A549 (cell line): Measurements from ENCODE around the gene MMP26. TPM values are rescaled to one million over a fixed set of nuclear protein-coding genes. Genes with fewer than 3 reads are reported as not detected.

ENCODE experiments used
- ATAC-seq, 2 experiments: fragments of 200-7000 bp in 1 of 2; fragments of >200 bp in 1 of 2; cut with Nextera tagmentation in 1 of 2; cut with Tn5 transposase in 1 of 2; 3 replicates each; pipeline versions ENCODE4 v1.8.0 to v1.9.1; 2018 to 2020; ENCODE audit warnings: mild to moderate bottlenecking in 1 of 2, moderate library complexity in 1 of 2
- CTCF ChIA-PET: fragments of 300-600 bp; sonication (Branson Sonifier 250); formaldehyde crosslinking; extraction: SDS; loops from one replicate; lab custom pipeline; 2021; ENCODE audit warnings: antibody characterized with exemption, inconsistent platforms; lab: Yijun Ruan, JAX
- POLR2A ChIA-PET: fragments of 350-600 bp; formaldehyde crosslinking; extraction: SDS; loops from one replicate; lab custom pipeline; 2021; ENCODE audit warnings: antibody characterized with exemption, inconsistent platforms; lab: Yijun Ruan, JAX
- DNase-seq, 2 experiments: peaks; one replicate each; pipeline versions ENCODE4 v3.0.0 to v3.0.0-alpha.2; 2011 to 2016; ENCODE audit warnings: low read depth in 1 of 2, low spot score in 1 of 2
- FAIRE-seq: peaks from 2 replicates; lab custom pipeline; 2011; peaks lifted over from hg19 to GRCh38; lab: Jason Lieb, UNC
- H3K27ac ChIP-seq, 2 experiments: fragments of >200 bp; sonication (Bioruptor Twin); formaldehyde crosslinking; 3 replicates each; pipeline ENCODE4 v1.5.1; 2016 to 2017
- H3K4me1 ChIP-seq: fragments of >200 bp; sonication (Bioruptor Twin); formaldehyde crosslinking; 3 replicates; pipeline ENCODE4 v1.6.1; 2016
- H3K4me2 ChIP-seq: fragments of >200 bp; sonication (Bioruptor Twin); formaldehyde crosslinking; 3 replicates; pipeline ENCODE4 v1.6.1; 2016
- H3K4me3 ChIP-seq: fragments of >200 bp; sonication (Bioruptor Twin); formaldehyde crosslinking; 3 replicates; pipeline ENCODE4 v1.5.1; 2016
- H3K9me3 ChIP-seq: fragments of >200 bp; sonication (Bioruptor Twin); formaldehyde crosslinking; 3 replicates; pipeline ENCODE4 v1.6.1; 2016
- BHLHE40 ChIP-seq: IDR thresholded peaks from 2 replicates; pipeline ENCODE4 v1.6.1; 2012; ENCODE audit warnings: low read depth, low read length, inconsistent platforms
- FOSB ChIP-seq: fragments of 250-450 bp; sonication (Bioruptor Pico); IDR thresholded peaks from 2 replicates; pipeline ENCODE4 v1.5.0; 2020; ENCODE audit warnings: mild to moderate bottlenecking, moderate library complexity
- FOXS1 ChIP-seq: fragments of 250-450 bp; sonication (Bioruptor Pico); IDR thresholded peaks from 2 replicates; pipeline ENCODE4 v1.5.0; 2020; ENCODE audit warnings: mild to moderate bottlenecking, moderate library complexity
- HOXB13 ChIP-seq: fragments of 250-450 bp; sonication (Bioruptor Pico); IDR thresholded peaks from 2 replicates; pipeline ENCODE4 v1.5.0; 2020; ENCODE audit warnings: low read depth, mild to moderate bottlenecking, moderate library complexity
- JUNB ChIP-seq: fragments of >200 bp; sonication (Bioruptor Twin); formaldehyde crosslinking; IDR thresholded peaks from 2 replicates; pipeline ENCODE4 v1.6.1; 2016
- NR3C1 ChIP-seq: fragments of >200 bp; sonication (Bioruptor Twin); formaldehyde crosslinking; IDR thresholded peaks from 3 replicates; pipeline ENCODE4 v1.6.1; 2017
- POLR2A ChIP-seq: IDR thresholded peaks from 2 replicates; pipeline ENCODE4 v1.6.1; 2012; ENCODE audit warnings: mild to moderate bottlenecking, low read length
- RAD21 ChIP-seq, 2 experiments: fragments of >200 bp in 1 of 2; sonication (Bioruptor Twin) in 1 of 2; formaldehyde crosslinking in 1 of 2; IDR thresholded peaks in 1 of 2; conservative IDR thresholded peaks in 1 of 2; 2 replicates in 1 of 2; 3 replicates in 1 of 2; pipeline ENCODE4 v1.6.1; 2012 to 2018; ENCODE audit warnings: inconsistent platforms in 1 of 2
- RARB ChIP-seq: fragments of 250-450 bp; sonication (Bioruptor Pico); IDR thresholded peaks from 2 replicates; pipeline ENCODE4 v1.8.0; 2021; ENCODE audit warnings: mild to moderate bottlenecking, moderate library complexity
- WGBS: methylation state at CpG from one replicate; pipeline ENCODE4 v1.1.6; 2017; ENCODE audit errors: missing lambda C conversion rate; 5-methylcytosine and 5-hydroxymethylcytosine counted together
- polyA plus RNA-seq, 4 experiments: library from polyadenylated mRNA; depleted of rRNA in 3 of 4; stranded (reverse); fragments of >200 nt; fragmentation: RNase III in 1 of 4; extraction: RNeasy Plus Mini Kit Qiagen cat#74134 plus additional on column Dnase treatment in 1 of 4; gene quantifications; 2 replicates in 3 of 4; 3 replicates in 1 of 4; pipeline ENCODE4 v1.2.3, GENCODE V29; 2011 to 2017
- TF ChIP-seq, protein P1 (sequence below): fragments of 250-450 bp; sonication (Bioruptor Pico); IDR thresholded peaks from 2 replicates; pipeline ENCODE4 v1.5.0; 2021; ENCODE audit warnings: mild to moderate bottlenecking, moderate library complexity, borderline replicate concordance
- TF ChIP-seq, protein P2 (sequence below): fragments of 450-650 bp; IDR thresholded peaks from 2 replicates; pipeline ENCODE4 v1.6.1; 2014; ENCODE audit warnings: antibody characterized with exemption

Gene MMP26
- polyA plus RNA-seq, 2 of the 4 experiments (the other 2 are of a cell fraction) = not detected

DNA sequence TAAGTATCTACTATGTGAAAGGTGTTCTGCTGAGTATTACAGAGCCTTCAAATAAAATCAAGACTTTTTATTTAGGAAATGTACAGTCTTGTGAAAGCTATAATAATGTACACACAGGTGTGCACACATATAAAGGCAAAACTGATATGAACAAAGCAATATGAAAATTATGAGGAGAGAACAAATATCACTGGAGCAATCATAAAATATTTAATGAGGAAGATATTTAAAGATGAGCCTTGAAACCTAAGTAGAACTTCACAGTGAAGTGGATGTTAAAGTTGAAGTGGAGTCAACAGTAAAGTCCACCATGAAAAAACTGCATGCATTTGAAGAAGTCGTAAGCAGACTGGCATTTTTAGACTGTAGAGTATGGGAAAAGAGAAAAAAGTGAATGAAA lies 46.6 kb downstream of the MMP26 start:
- Histone ChIP-seq H3K9me3 (no peaks in the 10 kb centered on the region), H3K4me1 (no peaks in the 10 kb centered on the region), H3K4me3 (no peak overlapping the region), H3K4me2 (no peak overlapping the region), H3K27ac (no peak overlapping the region)
- FAIRE-seq (no peak), ATAC-seq (no peak), DNase-seq (no peak)
- 0% methylated on average over 1 of the region's 1 CpG for WGBS
- CTCF ChIA-PET = interaction anchor here (1.0 kb wide), 1 partner anchor 115 kb away, joined by 3 read pairs; no protein-coding TSS in a partner anchor
- POLR2A ChIA-PET = no interaction called here
- TF ChIP-seq FOSB = no peak
- no peak for TF ChIP-seq POLR2A
- no peak for TF ChIP-seq HOXB13 (CRISPR knock-in tag)
- TF ChIP-seq, protein P1, sequence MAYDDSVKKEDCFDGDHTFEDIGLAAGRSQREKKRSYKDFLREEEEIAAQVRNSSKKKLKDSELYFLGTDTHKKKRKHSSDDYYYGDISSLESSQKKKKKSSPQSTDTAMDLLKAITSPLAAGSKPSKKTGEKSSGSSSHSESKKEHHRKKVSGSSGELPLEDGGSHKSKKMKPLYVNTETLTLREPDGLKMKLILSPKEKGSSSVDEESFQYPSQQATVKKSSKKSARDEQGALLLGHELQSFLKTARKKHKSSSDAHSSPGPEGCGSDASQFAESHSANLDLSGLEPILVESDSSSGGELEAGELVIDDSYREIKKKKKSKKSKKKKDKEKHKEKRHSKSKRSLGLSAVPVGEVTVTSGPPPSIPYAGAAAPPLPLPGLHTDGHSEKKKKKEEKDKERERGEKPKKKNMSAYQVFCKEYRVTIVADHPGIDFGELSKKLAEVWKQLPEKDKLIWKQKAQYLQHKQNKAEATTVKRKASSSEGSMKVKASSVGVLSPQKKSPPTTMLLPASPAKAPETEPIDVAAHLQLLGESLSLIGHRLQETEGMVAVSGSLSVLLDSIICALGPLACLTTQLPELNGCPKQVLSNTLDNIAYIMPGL = no peak
- no peak for TF ChIP-seq RARB (CRISPR knock-in tag)
- TF ChIP-seq NR3C1 = no peak
- no peak for TF ChIP-seq JUNB
- no peak for TF ChIP-seq BHLHE40
- TF ChIP-seq RAD21 (conservative IDR thresholded peaks at IDR 0.05 in 1 of 2, IDR thresholded peaks at IDR 0.05 in 1 of 2) = no peak
- TF ChIP-seq FOXS1 (CRISPR knock-in tag) = no peak
- TF ChIP-seq, protein P2, sequence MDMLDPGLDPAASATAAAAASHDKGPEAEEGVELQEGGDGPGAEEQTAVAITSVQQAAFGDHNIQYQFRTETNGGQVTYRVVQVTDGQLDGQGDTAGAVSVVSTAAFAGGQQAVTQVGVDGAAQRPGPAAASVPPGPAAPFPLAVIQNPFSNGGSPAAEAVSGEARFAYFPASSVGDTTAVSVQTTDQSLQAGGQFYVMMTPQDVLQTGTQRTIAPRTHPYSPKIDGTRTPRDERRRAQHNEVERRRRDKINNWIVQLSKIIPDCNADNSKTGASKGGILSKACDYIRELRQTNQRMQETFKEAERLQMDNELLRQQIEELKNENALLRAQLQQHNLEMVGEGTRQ = no peak

Other genes starting within 250 kb of the MMP26 start
- gene OR52K1, start 222.1 kb upstream of the MMP26 start, polyA plus RNA-seq (2011; rRNA removed) = not detected in 2 replicates
- not detected in 3 replicates for gene OR52K1, start 222.1 kb upstream of the MMP26 start, polyA plus RNA-seq (2017; fragmentation: RNase III; extraction: RNeasy Plus Mini Kit Qiagen cat#74134 plus additional on column Dnase treatment)
- gene OR52M1, start 159.6 kb upstream of the MMP26 start, polyA plus RNA-seq (2011; rRNA removed) = not detected in 2 replicates
- not detected in 3 replicates for gene OR52M1, start 159.6 kb upstream of the MMP26 start, polyA plus RNA-seq (2017; fragmentation: RNase III; extraction: RNeasy Plus Mini Kit Qiagen cat#74134 plus additional on column Dnase treatment)
- not detected in 2 replicates for gene OR52I2, start 123.0 kb upstream of the MMP26 start, polyA plus RNA-seq (2011; rRNA removed)
- not detected in 3 replicates for gene OR52I2, start 123.0 kb upstream of the MMP26 start, polyA plus RNA-seq (2017; fragmentation: RNase III; extraction: RNeasy Plus Mini Kit Qiagen cat#74134 plus additional on column Dnase treatment)
- gene OR52I1, start 110.7 kb upstream of the MMP26 start, polyA plus RNA-seq (2011; rRNA removed) = not detected in 2 replicates
- gene OR52I1, start 110.7 kb upstream of the MMP26 start, polyA plus RNA-seq (2017; fragmentation: RNase III; extraction: RNeasy Plus Mini Kit Qiagen cat#74134 plus additional on column Dnase treatment) = not detected in 3 replicates
- 9.6 and 11.6 TPM in 2 replicates for gene TRIM68, start 96.6 kb upstream of the MMP26 start, polyA plus RNA-seq (2011; rRNA removed)
- 9.6 to 10.8 TPM (median 9.7 TPM) in 3 replicates for gene TRIM68, start 96.6 kb upstream of the MMP26 start, polyA plus RNA-seq (2017; fragmentation: RNase III; extraction: RNeasy Plus Mini Kit Qiagen cat#74134 plus additional on column Dnase treatment)
- not detected in 2 replicates for gene OR51D1, start 67.3 kb upstream of the MMP26 start, polyA plus RNA-seq (2011; rRNA removed)
- gene OR51D1, start 67.3 kb upstream of the MMP26 start, polyA plus RNA-seq (2017; fragmentation: RNase III; extraction: RNeasy Plus Mini Kit Qiagen cat#74134 plus additional on column Dnase treatment) = not detected in 3 replicates
- gene OR51E1, start 60.8 kb upstream of the MMP26 start, polyA plus RNA-seq (2011; rRNA removed) = 0.03 TPM in 1 of 2 replicates, not detected in the other
- not detected in 3 replicates for gene OR51E1, start 60.8 kb upstream of the MMP26 start, polyA plus RNA-seq (2017; fragmentation: RNase III; extraction: RNeasy Plus Mini Kit Qiagen cat#74134 plus additional on column Dnase treatment)
- gene OR51E2, start 6.9 kb upstream of the MMP26 start, polyA plus RNA-seq (2011; rRNA removed) = 0.07 TPM in 1 of 2 replicates, not detected in the other
- not detected in 3 replicates for gene OR51E2, start 6.9 kb upstream of the MMP26 start, polyA plus RNA-seq (2017; fragmentation: RNase III; extraction: RNeasy Plus Mini Kit Qiagen cat#74134 plus additional on column Dnase treatment)
- gene OR51F1, start 65.2 kb downstream of the MMP26 start, polyA plus RNA-seq (2011; rRNA removed) = not detected in 2 replicates
- gene OR51F1, start 65.2 kb downstream of the MMP26 start, polyA plus RNA-seq (2017; fragmentation: RNase III; extraction: RNeasy Plus Mini Kit Qiagen cat#74134 plus additional on column Dnase treatment) = not detected in 3 replicates
- gene OR52R1, start 99.6 kb downstream of the MMP26 start, polyA plus RNA-seq (2011; rRNA removed) = not detected in 2 replicates
- not detected in 3 replicates for gene OR52R1, start 99.6 kb downstream of the MMP26 start, polyA plus RNA-seq (2017; fragmentation: RNase III; extraction: RNeasy Plus Mini Kit Qiagen cat#74134 plus additional on column Dnase treatment)
- gene OR51F2, start 116.5 kb downstream of the MMP26 start, polyA plus RNA-seq (2011; rRNA removed) = not detected in 2 replicates
- gene OR51F2, start 116.5 kb downstream of the MMP26 start, polyA plus RNA-seq (2017; fragmentation: RNase III; extraction: RNeasy Plus Mini Kit Qiagen cat#74134 plus additional on column Dnase treatment) = not detected in 3 replicates
- gene OR51S1, start 144.4 kb downstream of the MMP26 start, polyA plus RNA-seq (2011; rRNA removed) = not detected in 2 replicates
- gene OR51S1, start 144.4 kb downstream of the MMP26 start, polyA plus RNA-seq (2017; fragmentation: RNase III; extraction: RNeasy Plus Mini Kit Qiagen cat#74134 plus additional on column Dnase treatment) = not detected in 3 replicates
- gene OR51T1, start 177.1 kb downstream of the MMP26 start, polyA plus RNA-seq (2011; rRNA removed) = not detected in 2 replicates
- gene OR51T1, start 177.1 kb downstream of the MMP26 start, polyA plus RNA-seq (2017; fragmentation: RNase III; extraction: RNeasy Plus Mini Kit Qiagen cat#74134 plus additional on column Dnase treatment) = not detected in 3 replicates
- not detected in 2 replicates for gene OR51A7, start 199.0 kb downstream of the MMP26 start, polyA plus RNA-seq (2011; rRNA removed)
- not detected in 3 replicates for gene OR51A7, start 199.0 kb downstream of the MMP26 start, polyA plus RNA-seq (2017; fragmentation: RNase III; extraction: RNeasy Plus Mini Kit Qiagen cat#74134 plus additional on column Dnase treatment)
- not detected in 2 replicates for gene OR51G2, start 214.6 kb downstream of the MMP26 start, polyA plus RNA-seq (2011; rRNA removed)
- gene OR51G2, start 214.6 kb downstream of the MMP26 start, polyA plus RNA-seq (2017; fragmentation: RNase III; extraction: RNeasy Plus Mini Kit Qiagen cat#74134 plus additional on column Dnase treatment) = not detected in 3 replicates
- gene OR51G1, start 219.6 kb downstream of the MMP26 start, polyA plus RNA-seq (2011; rRNA removed) = not detected in 2 replicates
- gene OR51G1, start 219.6 kb downstream of the MMP26 start, polyA plus RNA-seq (2017; fragmentation: RNase III; extraction: RNeasy Plus Mini Kit Qiagen cat#74134 plus additional on column Dnase treatment) = not detected in 3 replicates
- gene OR51A4, start 242.8 kb downstream of the MMP26 start, polyA plus RNA-seq (2011; rRNA removed) = not detected in 2 replicates
- not detected in 3 replicates for gene OR51A4, start 242.8 kb downstream of the MMP26 start, polyA plus RNA-seq (2017; fragmentation: RNase III; extraction: RNeasy Plus Mini Kit Qiagen cat#74134 plus additional on column Dnase treatment)